ENCODE measurements around the gene PAOX.
"Not testable (repeated sequence)": the region's sequence is repeated elsewhere in the genome, so short reads cannot be mapped to it uniquely, and the experiment has no call there.

Gene PAOX

DNA sequence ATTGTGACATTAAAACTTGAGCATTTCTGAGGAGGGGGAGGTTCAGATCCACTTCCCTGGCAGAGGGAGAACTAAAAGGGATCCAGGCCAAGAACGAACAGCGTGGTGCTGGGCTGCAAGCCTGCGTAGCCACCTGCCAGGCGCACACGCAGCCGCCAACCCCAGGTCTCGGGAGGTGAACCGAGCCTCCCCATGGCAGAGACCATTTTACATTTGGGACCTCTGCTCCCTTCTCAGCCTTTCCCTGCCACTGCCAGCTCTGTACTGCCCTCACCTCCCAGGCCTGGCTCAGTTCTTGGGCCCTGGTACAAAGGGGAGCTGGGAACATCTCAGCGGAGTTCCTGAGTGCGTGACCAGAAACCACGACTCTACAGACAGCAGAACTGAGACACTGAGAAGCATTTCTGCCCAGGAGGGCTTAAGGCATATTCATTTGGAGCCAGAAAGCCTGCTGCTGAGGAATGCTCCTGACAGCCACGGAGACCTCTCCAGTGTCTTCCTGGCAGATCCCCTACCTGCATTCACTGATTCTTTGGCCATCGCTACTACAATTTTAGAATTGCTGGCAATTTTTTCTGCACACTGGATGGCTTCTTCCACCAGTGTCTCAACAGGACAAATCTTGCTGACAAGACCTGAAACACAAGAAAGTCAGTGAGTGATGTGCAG is 13.5 kb upstream of the PAOX start:
- no peak for DNase-seq

DNA sequence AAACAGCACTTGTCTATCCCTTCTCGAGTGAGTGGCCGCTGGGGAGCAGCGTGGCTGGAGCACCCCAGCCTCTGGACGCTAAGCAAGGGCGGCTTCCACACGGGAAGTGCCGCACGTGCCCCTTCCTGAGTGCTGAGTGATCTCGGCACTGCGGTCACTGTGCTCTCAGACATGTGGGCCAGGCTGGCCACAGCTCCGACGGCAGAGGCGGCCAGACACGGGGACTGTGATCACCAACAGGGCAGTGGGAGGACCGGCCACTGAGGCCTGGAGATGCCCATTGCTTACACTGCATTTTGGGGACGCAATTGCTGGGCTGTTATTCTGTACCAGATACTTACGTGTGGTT is 13.0 kb upstream of the PAOX start:
- no peak for DNase-seq

DNA sequence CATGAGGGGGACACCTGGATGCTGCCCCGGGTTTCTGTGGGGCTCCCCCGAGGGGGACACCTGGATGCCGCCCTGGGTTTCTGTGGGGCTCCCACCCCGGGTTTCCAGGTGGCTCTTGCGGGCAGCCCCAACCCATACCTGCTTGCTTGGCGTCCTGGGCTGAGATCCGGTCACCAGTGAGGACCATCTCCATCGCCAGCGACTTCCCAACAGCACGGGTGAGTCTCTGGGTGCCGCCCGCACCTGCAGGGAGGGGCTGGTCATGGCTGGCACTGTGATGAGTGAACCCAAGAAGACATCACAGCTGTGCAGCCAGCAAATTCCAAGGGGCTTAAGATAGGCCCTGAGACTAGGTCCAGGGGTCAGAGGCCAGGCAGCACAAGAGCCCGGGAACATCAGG is 12.3 kb upstream of the PAOX start:
- DNase-seq: no peak

DNA sequence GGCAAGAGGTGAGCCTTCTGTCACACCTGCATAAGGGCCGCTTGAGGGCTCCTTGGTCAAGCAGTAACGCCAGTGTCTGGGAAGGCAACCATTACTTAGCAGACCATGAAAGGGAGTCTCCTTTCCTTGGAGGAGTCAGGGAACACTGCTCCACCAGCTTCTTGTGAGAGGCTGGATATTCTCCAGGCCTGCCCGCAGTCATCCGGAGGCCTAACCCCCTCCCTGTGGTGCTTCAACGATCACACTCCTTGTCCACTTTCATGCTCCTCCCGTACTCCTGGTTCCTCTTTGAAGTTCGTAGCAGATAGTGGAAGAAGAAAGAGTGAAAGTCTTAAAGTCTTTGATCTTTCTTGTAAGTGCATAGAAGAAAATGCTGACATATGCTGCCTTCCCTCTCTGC is 11.6 kb upstream of the PAOX start:
- DNase-seq: not testable (repeated sequence)

DNA sequence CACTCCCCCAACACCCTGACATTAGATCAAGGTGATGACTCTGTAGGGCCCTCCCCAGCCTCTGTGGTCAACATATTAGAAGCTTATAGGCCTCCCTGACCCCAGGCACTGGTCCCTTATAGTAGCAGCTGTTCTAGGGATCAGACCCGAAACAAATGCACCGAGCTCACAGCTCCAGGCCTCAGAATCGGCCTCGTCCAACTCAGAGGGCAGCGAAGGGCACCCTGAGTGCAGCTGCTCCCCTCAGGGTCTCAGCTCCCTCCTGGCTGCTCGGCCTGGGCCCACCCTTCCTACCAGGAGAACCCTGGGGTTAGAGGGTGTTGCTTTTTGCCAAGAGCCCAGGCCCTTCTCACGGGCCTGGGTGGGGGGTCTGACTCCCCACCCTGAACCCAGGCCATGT is 10.9 kb upstream of the PAOX start:
- DNase-seq: no peak

DNA sequence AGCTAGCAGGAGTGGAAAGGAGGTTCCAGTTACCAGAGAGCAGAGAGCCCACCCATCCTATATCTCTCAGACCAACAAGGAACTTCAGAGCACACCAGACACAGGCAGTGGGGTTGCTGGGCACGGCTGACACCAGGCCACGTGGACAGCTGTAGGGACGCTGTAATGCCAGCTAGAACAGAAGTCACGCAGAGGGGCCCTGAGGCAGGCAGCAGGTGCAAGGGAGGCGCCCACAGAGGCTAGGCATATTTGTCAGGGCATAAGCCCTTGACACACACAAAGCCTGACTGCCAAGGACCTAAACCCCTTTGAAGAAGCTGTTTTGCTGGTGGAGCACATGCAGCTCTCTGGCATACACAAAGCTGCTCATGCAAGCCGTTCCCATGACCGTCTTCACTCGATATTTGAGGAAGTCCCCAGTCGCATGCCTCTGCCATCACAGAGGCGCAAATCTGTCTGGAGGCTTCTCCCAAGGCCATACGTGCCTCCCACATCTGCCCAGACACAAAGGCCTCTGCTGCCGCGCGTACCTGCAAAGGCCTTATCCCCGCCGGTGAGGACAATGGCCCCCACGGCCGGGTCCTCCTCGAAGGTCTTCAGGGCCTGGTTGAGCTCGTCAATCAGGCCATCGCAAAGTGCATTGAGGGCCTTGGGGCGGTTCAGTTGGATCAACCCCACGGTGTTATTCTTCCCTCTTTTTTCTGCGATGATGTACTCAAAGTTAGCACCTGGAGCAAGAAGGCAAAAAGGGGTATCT is 8.9 kb upstream of the PAOX start:
- no peak for DNase-seq

DNA sequence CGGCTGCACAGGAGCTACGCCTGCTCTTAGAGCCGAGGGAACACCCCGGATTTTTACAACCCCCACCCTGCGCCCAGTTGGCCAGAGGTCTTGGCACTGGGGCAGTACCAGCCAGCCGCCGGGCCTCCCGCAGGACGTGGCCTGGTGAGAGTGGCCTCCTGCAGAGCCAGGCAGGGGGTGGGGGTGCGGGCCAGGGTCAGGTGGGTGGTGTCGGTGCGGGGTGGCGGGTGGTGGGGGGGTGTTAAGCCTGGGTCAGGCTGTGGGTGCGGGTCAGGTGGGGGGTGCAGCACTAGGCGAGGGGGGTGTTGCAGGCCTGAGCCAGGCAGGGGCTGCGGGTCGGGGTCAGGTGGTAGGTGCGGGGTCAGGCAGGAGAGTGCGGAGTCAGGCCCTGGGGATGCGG is 6.6 kb upstream of the PAOX start:
- no peak for DNase-seq

DNA sequence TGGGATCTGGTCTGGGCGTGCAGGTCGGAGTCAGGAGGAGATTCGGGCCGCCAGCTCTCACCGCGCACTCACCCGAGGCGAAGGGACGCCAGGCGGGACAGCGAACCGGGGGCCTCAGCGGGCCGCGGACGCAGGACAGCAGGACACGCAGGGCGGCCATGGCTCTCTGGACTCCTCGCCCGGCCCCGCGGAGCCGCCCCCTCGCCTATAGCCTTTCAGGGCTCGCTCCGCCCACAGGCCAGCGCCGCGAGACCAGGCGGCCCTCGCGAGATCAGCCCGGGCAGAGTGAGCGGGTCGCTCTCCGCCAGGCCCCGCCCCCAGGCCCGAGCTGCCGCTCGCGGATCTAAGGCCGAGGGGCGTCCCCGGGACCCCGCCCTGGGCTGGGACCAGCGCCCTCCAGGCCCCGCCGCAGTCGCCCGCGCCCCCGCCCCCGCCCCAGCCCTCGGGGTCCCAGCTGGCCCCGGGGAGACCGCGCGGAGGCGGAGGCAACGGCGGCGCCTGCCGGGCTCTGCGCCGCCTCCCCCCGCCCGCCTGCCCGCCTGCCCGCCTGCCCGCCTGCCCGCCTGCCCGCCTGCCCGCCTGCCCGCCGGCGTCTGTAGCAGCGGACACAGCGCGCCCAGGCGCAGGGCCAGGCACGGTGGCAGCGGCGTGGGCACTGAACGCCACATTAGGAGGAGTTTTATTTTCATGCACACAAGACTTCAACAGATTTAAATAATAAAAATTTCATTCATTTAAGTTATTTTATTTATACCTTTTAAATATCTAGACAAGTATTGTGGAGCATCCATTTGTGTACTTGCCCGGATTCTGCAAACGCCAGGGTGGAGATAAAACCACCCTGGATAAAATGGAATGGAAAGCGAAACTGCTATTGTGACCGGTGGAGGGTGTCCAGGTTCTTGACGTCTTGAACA is 5.6 kb upstream of the PAOX start, which contains the start of gene ECHS1:
Gene ECHS1 (minus strand): TSS at position 181 of the 917 bp plus-strand sequence. CDS start 21 bp downstream, at position 160.
- peak; percentile 98 for DNase-seq

DNA sequence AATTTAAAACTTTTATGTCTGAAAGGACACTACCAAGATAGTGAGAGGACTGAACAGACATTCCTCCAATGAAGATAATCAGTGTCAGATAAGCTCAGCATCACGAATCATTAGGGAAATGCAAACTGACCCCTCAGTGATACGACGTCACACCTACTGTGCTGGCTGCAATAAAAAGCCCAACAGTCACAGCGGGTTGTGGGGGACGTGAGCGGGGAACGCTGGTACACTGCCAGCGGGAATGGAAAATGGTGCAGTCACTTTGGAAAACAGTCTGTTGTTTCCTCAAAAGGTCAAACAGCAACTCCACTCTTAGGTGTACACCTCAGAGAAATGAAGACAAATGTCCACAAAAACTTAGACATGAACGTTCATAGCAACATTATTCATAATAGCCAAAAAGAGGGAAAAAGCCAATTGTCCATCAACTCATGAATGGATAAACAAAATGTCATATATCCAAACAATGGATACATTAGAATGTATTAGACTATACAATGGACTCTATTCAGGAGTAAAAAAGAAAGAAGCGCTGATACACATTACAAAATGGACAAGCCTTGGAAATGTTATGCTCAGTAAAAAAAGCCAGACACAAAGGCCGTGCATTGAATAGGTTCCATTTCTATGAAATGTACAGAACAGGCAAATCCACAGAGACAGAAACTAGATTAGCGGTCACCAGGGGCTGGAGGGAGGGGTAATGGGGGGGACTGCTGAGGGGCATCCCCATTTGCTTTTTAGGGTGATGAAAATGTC is 3.5 kb upstream of the PAOX start:
- DNase-seq: no peak

DNA sequence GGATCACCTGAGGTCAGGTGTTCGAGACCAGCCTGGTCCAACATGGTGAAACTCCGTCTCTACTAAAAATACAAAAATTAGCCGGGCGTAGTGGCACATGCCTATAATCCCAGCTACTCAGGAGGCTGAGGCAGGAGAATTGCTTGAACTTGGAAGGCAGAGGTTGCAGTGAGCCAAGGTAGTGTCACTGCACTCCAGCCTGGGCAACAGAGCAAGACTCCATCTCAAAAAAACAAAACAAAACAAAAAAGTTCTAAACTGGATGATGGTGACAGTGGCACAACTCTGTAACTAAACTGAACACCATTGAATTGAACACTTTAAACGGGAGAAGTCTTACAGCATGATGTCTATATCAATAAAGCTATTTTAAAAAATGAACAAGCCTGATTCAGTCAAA is 2.9 kb upstream of the PAOX start:
- DNase-seq: not testable (repeated sequence)

DNA sequence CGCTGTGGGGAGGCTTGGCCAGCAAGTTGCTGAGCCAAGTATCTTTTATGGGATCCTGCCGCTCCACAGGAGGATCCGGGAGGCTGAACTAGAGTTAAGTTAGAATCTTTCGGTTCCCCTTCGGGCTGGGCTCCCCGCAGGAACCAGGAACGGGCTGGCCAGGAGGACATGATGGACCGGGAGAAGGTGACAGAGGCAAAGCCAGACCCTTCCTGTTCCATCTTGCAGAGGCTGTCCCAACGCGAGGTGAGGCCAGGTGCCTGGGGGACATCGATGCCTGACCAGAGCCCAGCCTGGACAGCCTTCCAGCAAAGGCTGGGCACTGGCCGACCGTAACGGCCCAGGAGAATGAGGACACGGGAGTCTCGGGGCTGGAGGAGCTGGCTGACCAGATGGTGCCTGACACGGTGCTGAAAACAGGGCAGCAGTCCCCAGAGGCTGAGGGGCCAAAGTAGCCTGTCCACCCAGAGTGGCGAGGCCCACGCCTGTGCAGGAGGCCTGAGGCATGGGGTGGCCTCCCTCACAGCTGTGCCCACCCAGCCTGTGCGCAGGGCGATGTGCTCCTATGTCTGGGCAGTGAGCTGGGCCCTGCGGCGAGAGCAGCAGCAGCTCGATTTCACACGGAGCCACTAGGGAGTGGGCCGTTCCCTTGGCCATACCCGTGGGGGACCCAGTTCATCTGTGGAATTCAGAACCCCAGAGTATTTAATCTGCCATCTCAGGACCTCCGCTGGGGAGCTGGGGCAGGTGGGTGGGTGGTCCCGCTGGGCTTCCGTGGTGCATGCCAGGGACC is 1.8 kb upstream of the PAOX start:
- no peak for DNase-seq

DNA sequence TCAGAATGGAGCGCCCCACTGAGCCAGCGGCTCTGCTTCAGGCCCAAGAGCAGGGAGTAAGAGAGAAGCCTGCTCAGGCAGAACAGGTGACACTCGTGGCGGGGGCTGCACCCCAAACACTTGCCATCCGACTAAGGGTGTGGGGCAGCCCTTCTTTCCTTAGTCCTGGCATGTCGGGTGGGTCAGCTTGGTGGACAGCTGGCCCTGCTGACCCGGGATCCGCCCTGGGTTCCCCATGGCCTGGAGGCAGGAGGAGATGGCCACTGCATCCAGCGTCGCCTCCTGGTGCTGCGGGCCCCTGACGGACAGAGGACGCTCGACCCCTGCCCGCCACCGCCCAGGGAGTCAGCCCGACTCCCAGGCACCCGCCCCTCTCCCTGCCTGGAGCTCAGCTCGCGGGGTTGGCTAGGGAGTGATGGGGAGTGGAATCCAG is 1.2 kb upstream of the PAOX start:
- no peak for DNase-seq

DNA sequence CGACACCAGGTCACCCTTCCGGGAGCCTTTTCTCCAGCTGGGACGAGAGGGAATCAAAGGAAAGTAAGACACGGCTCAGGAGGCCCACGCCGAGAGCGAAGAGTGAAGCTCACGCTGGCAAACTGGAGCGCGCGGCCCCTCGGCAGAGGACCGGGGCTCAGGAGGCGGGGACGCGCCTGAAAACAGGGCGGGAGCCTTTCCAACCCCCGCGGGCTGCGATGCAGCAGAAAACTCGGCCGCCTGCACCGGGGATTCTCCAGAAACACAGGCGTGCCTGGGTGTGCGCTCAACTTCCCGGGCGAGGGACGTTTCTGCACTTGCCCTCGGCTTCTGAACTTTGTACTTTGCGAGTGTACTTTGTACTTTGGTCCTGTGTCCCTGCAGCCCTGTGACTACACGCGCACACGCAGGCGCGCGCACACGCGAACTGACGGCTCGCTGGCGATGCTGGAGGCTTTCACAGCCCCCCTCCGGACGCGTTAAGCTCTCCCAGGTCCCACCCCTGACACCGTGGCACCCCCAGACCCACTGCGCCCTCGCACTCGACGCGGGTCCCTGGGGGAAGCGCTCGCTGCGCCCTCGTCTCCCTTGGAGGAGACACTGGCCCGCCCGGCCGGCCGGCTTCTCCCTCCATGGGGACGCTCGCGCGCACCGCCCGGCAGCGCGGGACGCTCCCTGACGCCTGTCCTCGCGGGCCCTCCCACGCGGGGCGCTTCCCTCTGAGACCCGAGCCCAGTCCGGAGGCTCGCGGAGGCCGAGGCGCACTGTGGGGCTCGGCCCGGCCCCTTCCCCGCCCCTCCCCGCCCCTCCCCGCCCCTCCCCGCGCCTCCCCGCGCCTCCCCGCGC is 588 bp upstream of the PAOX start:
- peak; percentile 75 for DNase-seq

DNA sequence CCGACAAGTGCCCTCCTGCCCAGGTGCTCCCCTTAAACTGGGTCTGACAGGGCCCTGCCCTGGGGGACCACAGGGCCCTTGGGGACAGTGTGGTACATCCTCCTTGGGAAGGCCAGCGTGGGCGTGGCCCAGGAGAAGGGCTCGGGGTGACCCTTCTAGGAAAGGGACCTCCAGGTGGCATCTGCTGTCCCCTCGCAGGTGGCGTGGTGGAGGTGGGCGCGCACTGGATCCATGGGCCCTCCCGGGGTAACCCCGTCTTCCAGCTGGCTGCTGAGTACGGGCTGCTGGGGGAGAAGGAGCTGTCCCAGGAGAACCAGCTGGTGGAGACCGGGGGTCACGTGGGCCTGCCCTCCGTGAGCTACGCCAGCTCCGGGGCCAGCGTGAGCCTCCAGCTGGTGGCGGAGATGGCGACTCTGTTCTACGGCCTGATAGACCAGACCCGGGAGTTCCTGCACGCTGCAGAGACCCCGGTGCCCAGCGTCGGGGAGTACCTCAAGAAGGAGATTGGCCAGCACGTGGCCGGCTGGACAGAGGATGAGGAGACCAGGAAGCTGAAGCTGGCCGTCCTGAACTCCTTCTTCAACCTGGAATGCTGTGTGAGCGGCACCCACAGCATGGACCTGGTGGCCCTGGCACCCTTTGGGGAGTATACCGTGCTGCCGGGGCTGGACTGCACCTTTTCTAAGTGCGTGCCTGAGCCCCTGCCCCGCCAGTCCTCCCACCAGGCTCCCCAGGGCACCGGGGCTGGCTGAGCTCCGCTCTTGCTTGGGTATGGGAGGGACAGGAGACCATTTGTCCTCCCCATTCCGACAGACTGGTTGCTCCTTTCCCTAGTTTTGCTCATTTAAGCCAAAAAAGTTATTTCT is 972 bp downstream of the PAOX start:
- DNase-seq: no peak

DNA sequence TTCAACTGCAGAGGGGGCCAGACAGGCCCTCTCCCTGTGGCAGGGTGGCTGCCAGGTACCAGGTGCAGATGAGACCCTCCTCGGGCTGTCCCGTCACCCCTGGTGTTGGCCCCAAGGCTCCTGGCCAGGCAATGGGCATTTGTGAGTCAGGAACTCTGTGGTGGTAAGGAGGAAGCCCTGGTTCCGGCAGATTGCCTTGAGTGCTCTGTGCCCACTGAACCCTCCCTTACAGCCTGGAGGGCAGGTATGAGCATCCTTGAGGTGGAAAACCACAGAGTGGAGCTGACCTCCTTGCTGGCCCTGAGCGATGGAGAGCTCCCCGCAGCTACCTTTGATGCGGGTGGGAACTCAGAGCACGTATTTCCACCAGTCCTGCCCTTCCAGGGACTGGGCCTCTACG is 2.0 kb downstream of the PAOX start:
- peak; percentile 8 for DNase-seq

DNA sequence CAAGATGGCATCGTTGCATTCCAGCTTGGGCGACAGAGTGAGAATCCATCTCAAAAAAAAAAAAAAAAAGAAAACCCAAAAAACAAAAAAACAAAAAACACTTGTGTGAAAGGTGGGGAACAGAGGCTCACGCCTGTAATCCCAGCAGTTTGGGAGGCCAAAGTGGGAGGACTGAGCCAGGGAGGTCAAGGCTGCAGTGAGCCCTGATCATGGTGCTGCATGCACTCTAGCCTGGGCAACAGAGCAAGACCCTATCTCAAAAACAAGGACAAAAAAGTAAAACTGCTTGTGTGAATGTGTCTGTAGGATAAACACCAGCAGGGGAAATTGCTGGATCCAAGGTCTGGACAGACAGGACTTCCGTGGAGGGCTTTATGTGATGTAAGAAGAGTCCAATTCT is 4.5 kb downstream of the PAOX start:
- DNase-seq: no peak

DNA sequence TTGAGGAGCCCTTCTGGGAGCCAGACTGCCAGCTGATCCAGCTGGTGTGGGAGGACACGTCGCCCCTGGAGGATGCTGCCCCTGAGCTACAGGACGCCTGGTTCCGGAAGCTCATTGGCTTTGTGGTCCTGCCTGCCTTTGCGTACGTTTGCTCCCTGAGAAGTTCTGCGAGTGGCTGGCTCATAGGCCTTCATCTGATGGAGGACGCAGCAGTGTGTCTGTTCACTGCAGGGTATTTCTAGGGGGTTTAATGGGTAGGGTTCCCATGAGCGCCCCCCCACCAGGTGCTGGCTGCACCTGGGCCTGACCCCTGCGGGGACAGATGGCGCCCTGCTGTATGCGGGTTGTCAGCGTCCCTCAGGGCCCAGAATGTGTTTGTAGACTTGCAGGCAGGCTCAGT is 5.0 kb downstream of the PAOX start:
- no peak for DNase-seq

DNA sequence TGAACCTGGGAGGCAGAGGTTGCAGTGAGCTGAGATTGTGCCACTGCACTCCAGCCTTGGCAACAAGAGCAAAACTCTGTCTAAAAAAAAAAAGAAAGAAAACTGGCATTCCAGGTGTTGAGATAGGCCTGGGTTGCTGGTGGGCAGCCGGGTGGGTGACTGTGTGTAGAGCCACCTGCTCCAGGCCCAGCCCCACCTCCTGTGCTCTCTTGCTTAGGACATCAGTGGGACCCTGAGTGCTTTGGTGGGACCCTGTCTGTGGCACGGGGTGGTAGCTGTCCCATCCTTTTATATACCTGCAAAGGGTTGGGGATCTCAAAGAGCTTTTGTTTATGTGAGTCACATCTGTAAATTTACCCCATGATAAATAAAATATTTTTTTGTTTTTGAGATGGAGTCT is 6.2 kb downstream of the PAOX start:
- DNase-seq: peak; percentile 7

DNA sequence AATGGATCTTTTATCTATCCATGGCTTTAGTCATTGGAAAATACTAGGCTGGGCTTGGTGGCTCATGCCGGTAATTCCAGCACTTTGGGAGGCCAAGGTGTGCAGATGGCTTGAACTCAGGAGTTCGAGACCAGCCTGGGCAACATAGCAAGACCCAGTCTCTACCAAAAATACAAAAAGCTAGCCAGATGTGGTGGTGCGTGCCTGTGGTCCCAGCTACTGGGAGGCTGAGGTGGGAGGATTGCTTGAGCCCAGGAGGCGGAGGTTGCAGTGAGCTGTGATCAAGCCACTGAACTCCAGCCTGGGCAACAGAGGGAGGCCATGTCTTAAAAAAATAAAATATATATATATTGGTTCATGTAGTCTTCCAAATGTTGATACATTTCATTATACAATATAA is 7.9 kb downstream of the PAOX start:
- not testable (repeated sequence) for DNase-seq
